MCF 10A (cell line): Measurements from ENCODE around the gene RHD. TPM values are rescaled to one million over a fixed set of nuclear protein-coding genes. Genes with fewer than 3 reads are reported as not detected.

Experiments used
- BruUV-seq: library from RNA; stranded (reverse); fragments of 400-500 nt; replicated peaks from 2 replicates; lab custom pipeline; 2021; lab: Mats Ljungman, UMichigan
- CTCF ChIA-PET: fragments of 300-600 bp; sonication (Branson Sonifier 250); formaldehyde crosslinking; extraction: SDS; loops from one replicate; lab custom pipeline; 2021; ENCODE audit warnings: antibody characterized with exemption, inconsistent platforms; lab: Yijun Ruan, JAX
- POLR2A ChIA-PET: fragments of 300-600, 350-650 bp; sonication (Branson Sonifier 250); formaldehyde crosslinking; extraction: SDS; loops from one replicate; lab custom pipeline; 2020; ENCODE audit warnings: antibody characterized with exemption, inconsistent platforms; lab: Yijun Ruan, JAX
- DNase-seq: peaks from one replicate; pipeline ENCODE4 v3.0.0-alpha.2; 2018; ENCODE audit not compliant: unreplicated experiment
- H3K27ac Mint-ChIP-seq: one replicate; pipeline ENCODE4 v1.8.0; 2022; ENCODE audit warnings: mild to moderate bottlenecking, low read depth, mixed read lengths; ENCODE audit not compliant: unreplicated experiment
- H3K27me3 Mint-ChIP-seq: one replicate; pipeline ENCODE4 v1.8.0; 2022; ENCODE audit warnings: mixed read lengths; ENCODE audit not compliant: insufficient read depth, unreplicated experiment
- H3K36me3 Mint-ChIP-seq: one replicate; pipeline ENCODE4 v1.8.0; 2022; ENCODE audit warnings: mild to moderate bottlenecking, moderate library complexity, mixed read lengths; ENCODE audit not compliant: insufficient read depth, unreplicated experiment
- H3K4me1 Mint-ChIP-seq: one replicate; pipeline ENCODE4 v1.8.0; 2022; ENCODE audit warnings: mixed read lengths; ENCODE audit not compliant: insufficient read depth, unreplicated experiment
- H3K4me3 Mint-ChIP-seq: one replicate; pipeline ENCODE4 v1.8.0; 2022; ENCODE audit warnings: mild to moderate bottlenecking, moderate library complexity, mixed read lengths; ENCODE audit not compliant: unreplicated experiment
- H3K9me3 Mint-ChIP-seq: one replicate; pipeline ENCODE4 v1.8.0; 2022; ENCODE audit warnings: mixed read lengths; ENCODE audit not compliant: unreplicated experiment
- CTCF ChIP-seq: fragments of 200-600 bp; IDR thresholded peaks from one replicate; pipeline ENCODE4 v1.8.0; 2022; ENCODE audit warnings: antibody characterized with exemption, mild to moderate bottlenecking; ENCODE audit not compliant: unreplicated experiment
- intact Hi-C: fragments of 100-400 bp; cut with micrococcal nuclease; formaldehyde crosslinking; loops from 2 replicates; pipeline ENCODE4 v1.14.1; 2022
- total RNA-seq: library from RNA; stranded (reverse); gene quantifications from 2 replicates; pipeline ENCODE4 v1.2.3, GENCODE V29; 2022

The RHD gene
- total RNA-seq, 1 experiment from 2014 or later = not detected

GRCh38 chr1:25245809-25246599, 26.3 kb upstream of the RHD start:
- no TSS peak for BruUV-seq
- no peak for TF ChIP-seq CTCF
- CTCF ChIA-PET = interaction anchor here (0.7 to 1.3 kb wide), 2 partner anchors 275 to 659 kb away, joined by 3 to 5 read pairs; no protein-coding TSS in a partner anchor
- Mint-ChIP-seq H3K36me3 (peaks cover 75% of the 10 kb centered on the region), H3K27ac (peak overlapping the region; percentile 98), H3K4me3 (peak overlapping the region; percentile 93), H3K27me3 (no peaks in the 10 kb centered on the region), H3K4me1 (peaks cover 13% of the 10 kb centered on the region), H3K9me3 (no peaks in the 10 kb centered on the region)
- intact Hi-C loops = loop anchor here (10.0 kb wide), 1 partner anchor 549 kb away; no protein-coding TSS in a partner anchor
- DNase-seq = peak; percentile 38
- POLR2A ChIA-PET = interaction anchor here (0.7 to 8.9 kb wide), 4 partner anchors 14 to 1749 kb away, joined by 4 to 138 read pairs (median 12); partner anchors contain the start of genes SYF2 and TMEM50A

- Mint-ChIP-seq H3K9me3 (no peaks in the 10 kb centered on the region), H3K36me3 (peaks cover 69% of the 10 kb centered on the region), H3K4me1 (peaks cover 13% of the 10 kb centered on the region), H3K27me3 (no peaks in the 10 kb centered on the region), H3K4me3 (peak overlapping the region; percentile 93), H3K27ac (peak overlapping the region; percentile 98)
- no TSS peak for BruUV-seq
- intact Hi-C loops = loop anchor here (10.0 kb wide), 1 partner anchor 548 kb away; no protein-coding TSS in a partner anchor
- no peak for DNase-seq
- TF ChIP-seq CTCF = no peak
- POLR2A ChIA-PET = interaction anchor here (0.7 to 8.9 kb wide), 15 partner anchors 9 to 1763 kb away, joined by 3 to 138 read pairs (median 5); partner anchors contain the start of genes CLIC4, MACO1, SYF2 and TMEM50A
- CTCF ChIA-PET = no interaction called here
Observed at GRCh38 chr1:25246600-25247023, 25.7 kb upstream of the RHD start.

- POLR2A ChIA-PET = interaction anchor here (0.6 to 8.9 kb wide), 27 partner anchors 8 to 1764 kb away, joined by 3 to 138 read pairs (median 5); partner anchors contain the start of genes CLIC4, MACO1, MTFR1L and SYF2
- BruUV-seq = TSS peak; percentile 82
- intact Hi-C loops = loop anchor here (10.0 kb wide), 1 partner anchor 548 kb away; no protein-coding TSS in a partner anchor
- peaks cover 63% of the 10 kb centered on the region for H3K36me3 Mint-ChIP-seq
- no peaks in the 10 kb centered on the region for H3K9me3 Mint-ChIP-seq
- TF ChIP-seq CTCF = no peak
- H3K27me3 Mint-ChIP-seq = no peaks in the 10 kb centered on the region
- H3K27ac Mint-ChIP-seq = peak within 1 kb of the TSS; percentile 98
- peaks cover 13% of the 10 kb centered on the region for H3K4me1 Mint-ChIP-seq
- CTCF ChIA-PET = no interaction called here
- DNase-seq = peak; percentile 96
- peak within 1 kb of the TSS; percentile 93 for H3K4me3 Mint-ChIP-seq
Observed at GRCh38 chr1:25247024-25247828, 25.1 kb upstream of the RHD start, which contains the start of gene RSRP1. Gene RSRP1 (minus strand): TSS chr1:25247454. CDS start chr1:25246963, 491 bp downstream.
